ENCODE measurements around the gene NOS3. TPM values are rescaled to one million over a fixed set of nuclear protein-coding genes. Genes with fewer than 3 reads are reported as not detected.

Gene NOS3
- total and polyA plus RNA-seq, 9 of the 15 experiments (the other 6 are each of a cell fraction or from before 2014, with no cell fraction given), result 1.1 to 121 (median 23.6) TPM

GRCh38 chr7:150994141-150994837 lies 3.5 kb downstream of the NOS3 start (continued):
- TF ChIP-seq VEZF1 (CRISPR knock-in tag; IDR thresholded peaks at IDR 0.05), result peak; percentile 91
- TF ChIP-seq BRD4 (IDR thresholded peaks at IDR 0.05), result no peak
- TF ChIP-seq ZNF644 (tag; IDR thresholded peaks at IDR 0.05; ENCODE audit: low read depth), result peak; percentile 84
- no peak for TF ChIP-seq RBM22 (IDR thresholded peaks at IDR 0.05; ENCODE audit: low read depth, low read length, poor library complexity, severe bottlenecking)
- no peak for TF ChIP-seq ZNF507 (tag; conservative IDR thresholded peaks at IDR 0.05)
- TF ChIP-seq PKNOX1 (IDR thresholded peaks at IDR 0.05), result peak; percentile 79
- TF ChIP-seq GATAD2A (IDR thresholded peaks at IDR 0.05), result peak; percentile 64; the same call in 1 of the 2 replicates
- TF ChIP-seq ESRRB (CRISPR knock-in tag; IDR thresholded peaks at IDR 0.05; ENCODE audit: borderline replicate concordance), result no peak
- TF ChIP-seq ZNF511 (CRISPR knock-in tag; IDR thresholded peaks at IDR 0.05), result no peak; the same call in 1 of the 2 replicates
- TF ChIP-seq ETV1 (tag; conservative IDR thresholded peaks at IDR 0.05; ENCODE audit: low read depth), result peak; percentile 91
- TF ChIP-seq SLC30A9 (CRISPR knock-in tag; IDR thresholded peaks at IDR 0.05), result no peak
- TF ChIP-seq ZNF699 (CRISPR knock-in tag; IDR thresholded peaks at IDR 0.05; ENCODE audit: insufficient replicate concordance), result no peak
- TF ChIP-seq KLF1 (tag; IDR thresholded peaks at IDR 0.05), result 0 out of 2 replicates have a peak, but pooled peaks have one; percentile 27
- peak; percentile 43; the same call in 1 of the 2 replicates for TF ChIP-seq FOSL1 (tag; conservative IDR thresholded peaks at IDR 0.05)
- TF ChIP-seq ZBTB33 (CRISPR knock-in tag; IDR thresholded peaks at IDR 0.05), result peak; percentile 17; the same call in 1 of the 2 replicates
- no peak for TF ChIP-seq ZNF780A (CRISPR knock-in tag; IDR thresholded peaks at IDR 0.05)
- TF ChIP-seq DNMT1 (IDR thresholded peaks at IDR 0.05), result no peak
- TF ChIP-seq STAG1 (CRISPR knock-in tag; IDR thresholded peaks at IDR 0.05; ENCODE audit: borderline replicate concordance), result no peak
- peak; percentile 72 for TF ChIP-seq BCOR (IDR thresholded peaks at IDR 0.05)
- TF ChIP-seq ZNF740 (CRISPR knock-in tag; IDR thresholded peaks at IDR 0.05), result 0 out of 2 replicates have a peak, but pooled peaks have one; percentile 54
- peak in 1 of 2 experiments; percentile 86; a peak in 2 of 4 replicates for TF ChIP-seq ZNF740 (tag; IDR thresholded peaks at IDR 0.05)
- TF ChIP-seq BDP1 (IDR thresholded peaks at IDR 0.05; ENCODE audit: insufficient read depth, insufficient read length), result no peak
- peak; percentile 14; the same call in 1 of the 2 replicates for TF ChIP-seq ZNF324 (CRISPR knock-in tag; IDR thresholded peaks at IDR 0.05)
- no peak for TF ChIP-seq MAFG (tag; conservative IDR thresholded peaks at IDR 0.05)

Data from K562 (cell line).